Erythroblast (primary cell): Measurements from ENCODE around the gene CTIF.

ENCODE experiments used
- GATA1 ChIP-seq: IDR thresholded peaks from 2 replicates; pipeline ENCODE4 v1.6.1; 2011; ENCODE audit warnings: low read depth, mild to moderate bottlenecking, control low read depth, low read length, moderate library complexity
- POLR2A ChIP-seq: IDR thresholded peaks from 2 replicates; pipeline ENCODE4 v1.6.1; 2011; ENCODE audit warnings: mild to moderate bottlenecking, low read length

- TF ChIP-seq POLR2A (no peak), GATA1 (no peak)
Measured at GRCh38 chr18:48729404-48729803, 190.6 kb downstream of the CTIF start.
